Mammary epithelial cell (primary cell): Measurements from ENCODE around the gene DNAAF3.

Experiments
- EZH2 ChIP-seq: IDR thresholded peaks from 2 replicates; pipeline ENCODE4 v1.6.1; 2012; ENCODE audit warnings: low read length, inconsistent platforms, borderline replicate concordance
- TF ChIP-seq, protein P1 (sequence below), 2 donors: IDR thresholded peaks in 1 of 2; conservative IDR thresholded peaks in 1 of 2; 2 replicates each; pipeline ENCODE4 v1.5.1; 2011 to 2012; ENCODE audit warnings: inconsistent platforms in 2 of 2, low read length in 2 of 2, mild to moderate bottlenecking in 2 of 2, control low read depth in 1 of 2, low read depth in 1 of 2; ENCODE audit not compliant: insufficient read depth in 1 of 2; ENCODE audit errors: extremely low read depth in 1 of 2

GRCh38 chr19:55146078-55146704, 20.2 kb downstream of the DNAAF3 start:
- TF ChIP-seq, protein P1, sequence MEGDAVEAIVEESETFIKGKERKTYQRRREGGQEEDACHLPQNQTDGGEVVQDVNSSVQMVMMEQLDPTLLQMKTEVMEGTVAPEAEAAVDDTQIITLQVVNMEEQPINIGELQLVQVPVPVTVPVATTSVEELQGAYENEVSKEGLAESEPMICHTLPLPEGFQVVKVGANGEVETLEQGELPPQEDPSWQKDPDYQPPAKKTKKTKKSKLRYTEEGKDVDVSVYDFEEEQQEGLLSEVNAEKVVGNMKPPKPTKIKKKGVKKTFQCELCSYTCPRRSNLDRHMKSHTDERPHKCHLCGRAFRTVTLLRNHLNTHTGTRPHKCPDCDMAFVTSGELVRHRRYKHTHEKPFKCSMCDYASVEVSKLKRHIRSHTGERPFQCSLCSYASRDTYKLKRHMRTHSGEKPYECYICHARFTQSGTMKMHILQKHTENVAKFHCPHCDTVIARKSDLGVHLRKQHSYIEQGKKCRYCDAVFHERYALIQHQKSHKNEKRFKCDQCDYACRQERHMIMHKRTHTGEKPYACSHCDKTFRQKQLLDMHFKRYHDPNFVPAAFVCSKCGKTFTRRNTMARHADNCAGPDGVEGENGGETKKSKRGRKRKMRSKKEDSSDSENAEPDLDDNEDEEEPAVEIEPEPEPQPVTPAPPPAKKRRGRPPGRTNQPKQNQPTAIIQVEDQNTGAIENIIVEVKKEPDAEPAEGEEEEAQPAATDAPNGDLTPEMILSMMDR (conservative IDR thresholded peaks at IDR 0.05 in 1 of 2, IDR thresholded peaks at IDR 0.05 in 1 of 2; ENCODE audit: extremely low read depth in 1 of 2, insufficient read depth in 1 of 2, low read depth in 1 of 2, low read length in 2 of 2), result peak; percentile 54 to 84
- no peak for TF ChIP-seq EZH2
